Measurements from ENCODE around the gene PPP1CA.

PPP1CA gene

GRCh38 chr11:67419325-67420049, 17.8 kb upstream of the PPP1CA start:
- Histone ChIP-seq H3K9me3 (ENCODE audit: severe bottlenecking) (no peaks in the 10 kb centered on the region), H3K4me3 (ENCODE audit: low read depth, low read length) (no peak overlapping the region), H3K27me3 (ENCODE audit: insufficient read depth, low read depth, severe bottlenecking) (no peaks in the 10 kb centered on the region), H3K27ac (no peak overlapping the region; the same call in 1 of the 2 replicates), H3K36me3 (no peaks in the 10 kb centered on the region)
- TF ChIP-seq CTCF (IDR thresholded peaks at IDR 0.05; ENCODE audit: low read depth, low read length), result no peak
- no peak for DNase-seq

GRCh38 chr11:67418476-67419281, 17.0 kb upstream of the PPP1CA start:
- Histone ChIP-seq H3K27me3 (ENCODE audit: insufficient read depth, low read depth, severe bottlenecking) (no peaks in the 10 kb centered on the region), H3K36me3 (no peaks in the 10 kb centered on the region), H3K27ac (no peak overlapping the region), H3K4me3 (ENCODE audit: low read depth, low read length) (no peak overlapping the region), H3K9me3 (ENCODE audit: severe bottlenecking) (no peaks in the 10 kb centered on the region)
- TF ChIP-seq CTCF (IDR thresholded peaks at IDR 0.05; ENCODE audit: low read depth, low read length), result no peak
- DNase-seq, result no peak

- Histone ChIP-seq H3K27ac (no peak overlapping the region), H3K9me3 (ENCODE audit: severe bottlenecking) (no peaks in the 10 kb centered on the region), H3K36me3 (no peaks in the 10 kb centered on the region), H3K27me3 (ENCODE audit: insufficient read depth, low read depth, severe bottlenecking) (no peaks in the 10 kb centered on the region), H3K4me3 (ENCODE audit: low read depth, low read length) (no peak overlapping the region)
- no peak for TF ChIP-seq CTCF (IDR thresholded peaks at IDR 0.05; ENCODE audit: low read depth, low read length)
- DNase-seq, result no peak
These were observed 15.8 kb upstream of the PPP1CA start for GRCh38 chr11:67417425-67417824.

GRCh38 chr11:67416416-67417335, 15.0 kb upstream of the PPP1CA start:
- Histone ChIP-seq H3K4me3 (ENCODE audit: low read depth, low read length) (no peak overlapping the region), H3K36me3 (no peaks in the 10 kb centered on the region), H3K27me3 (ENCODE audit: insufficient read depth, low read depth, severe bottlenecking) (no peaks in the 10 kb centered on the region), H3K27ac (no peak overlapping the region), H3K9me3 (ENCODE audit: severe bottlenecking) (no peaks in the 10 kb centered on the region)
- no peak for TF ChIP-seq CTCF (IDR thresholded peaks at IDR 0.05; ENCODE audit: low read depth, low read length)
- DNase-seq, result no peak

- no peaks in the 10 kb centered on the region for H3K36me3 ChIP-seq
- H3K27ac ChIP-seq, result no peak within 1 kb of the TSS
These were observed 14.0 kb upstream of the PPP1CA start, which contains the start of gene CARNS1 for GRCh38 chr11:67415501-67416304. CARNS1 (plus strand) TSS chr11:67415678; CDS start chr11:67416200, 522 bp downstream.

More at GRCh38 chr11:67415501-67416304, 14.0 kb upstream of the PPP1CA start, which contains the start of gene CARNS1:
- no peak for TF ChIP-seq CTCF (IDR thresholded peaks at IDR 0.05; ENCODE audit: low read depth, low read length)
- DNase-seq, result peak; percentile 44
- H3K4me3 ChIP-seq (ENCODE audit: low read depth, low read length), result peak within 1 kb of the TSS; percentile 13
- H3K9me3 ChIP-seq (ENCODE audit: severe bottlenecking), result no peaks in the 10 kb centered on the region
- H3K27me3 ChIP-seq (ENCODE audit: insufficient read depth, low read depth, severe bottlenecking), result no peaks in the 10 kb centered on the region

Measured in WERI-Rb-1 (cell line).